Measurements from ENCODE around the gene SCAI. TPM values are rescaled to one million over a fixed set of nuclear protein-coding genes. Genes with fewer than 3 reads are reported as not detected.
"Not testable (repeated sequence)": the region's sequence is repeated elsewhere in the genome, so short reads cannot be mapped to it uniquely, and the experiment has no call there.

SCAI gene
- total RNA-seq, 3 donors from 2014 or later (not counting 1 experiment from before 2014, with no cell fraction given), result 8.5 to 13.0 (median 10.7) TPM

GRCh38 chr9:124964604-124965003 is 178.7 kb downstream of the SCAI start:
- no peak overlapping the region for H3K4me3 Mint-ChIP-seq

DNA sequence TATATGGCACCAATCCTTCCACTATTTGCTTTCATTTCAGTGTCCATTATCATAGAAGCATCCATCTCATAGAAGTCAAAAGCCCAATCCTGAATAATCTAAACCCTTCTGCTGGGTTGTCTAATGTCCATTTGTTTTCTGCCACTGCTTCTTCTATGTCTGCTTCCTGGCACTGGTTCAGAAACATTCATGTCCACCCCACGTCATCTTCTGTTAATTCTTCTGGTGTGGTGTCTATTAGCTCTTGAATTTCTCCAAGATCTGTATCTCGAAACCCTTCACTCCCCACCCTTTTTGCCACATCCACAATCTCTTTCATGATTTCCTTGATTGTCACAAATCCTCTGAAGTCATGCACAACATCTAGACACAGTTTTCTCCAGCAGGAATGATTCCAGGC is 179.3 kb downstream of the SCAI start:
- H3K9me3 ChIP-seq (ENCODE audit: control insufficient read depth, insufficient read depth, low read length), result no peaks in the 10 kb centered on the region
- no peak overlapping the region for H3K27ac ChIP-seq (ENCODE audit: low read length)
- Mint-ChIP-seq H3K4me1 (peaks cover 18 to 26% of the 10 kb centered on the region in 2 donors), H3K27ac (peak overlapping the region; percentile 89 to 95), H3K9me3 (no peaks in the 10 kb centered on the region), H3K4me3 (no peak overlapping the region), H3K36me3 (no peaks in the 10 kb centered on the region), H3K27me3 (ENCODE audit: low read depth in 2 of 2) (no peaks in the 10 kb centered on the region)
- H3K4me3 ChIP-seq (ENCODE audit: low read length), result no peak overlapping the region
- TF ChIP-seq, protein P1, sequence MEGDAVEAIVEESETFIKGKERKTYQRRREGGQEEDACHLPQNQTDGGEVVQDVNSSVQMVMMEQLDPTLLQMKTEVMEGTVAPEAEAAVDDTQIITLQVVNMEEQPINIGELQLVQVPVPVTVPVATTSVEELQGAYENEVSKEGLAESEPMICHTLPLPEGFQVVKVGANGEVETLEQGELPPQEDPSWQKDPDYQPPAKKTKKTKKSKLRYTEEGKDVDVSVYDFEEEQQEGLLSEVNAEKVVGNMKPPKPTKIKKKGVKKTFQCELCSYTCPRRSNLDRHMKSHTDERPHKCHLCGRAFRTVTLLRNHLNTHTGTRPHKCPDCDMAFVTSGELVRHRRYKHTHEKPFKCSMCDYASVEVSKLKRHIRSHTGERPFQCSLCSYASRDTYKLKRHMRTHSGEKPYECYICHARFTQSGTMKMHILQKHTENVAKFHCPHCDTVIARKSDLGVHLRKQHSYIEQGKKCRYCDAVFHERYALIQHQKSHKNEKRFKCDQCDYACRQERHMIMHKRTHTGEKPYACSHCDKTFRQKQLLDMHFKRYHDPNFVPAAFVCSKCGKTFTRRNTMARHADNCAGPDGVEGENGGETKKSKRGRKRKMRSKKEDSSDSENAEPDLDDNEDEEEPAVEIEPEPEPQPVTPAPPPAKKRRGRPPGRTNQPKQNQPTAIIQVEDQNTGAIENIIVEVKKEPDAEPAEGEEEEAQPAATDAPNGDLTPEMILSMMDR (IDR thresholded peaks at IDR 0.05), result no peak
- H3K27me3 ChIP-seq (ENCODE audit: control insufficient read depth, insufficient read depth, low read length), result no peaks in the 10 kb centered on the region
- intact Hi-C loops (cut with micrococcal nuclease), result no loop called here
- WGBS (ENCODE audit: insufficient coverage), result 100% methylated on average over 2 of the region's 2 CpGs
- peaks cover 10% of the 10 kb centered on the region for H3K4me1 ChIP-seq (ENCODE audit: control insufficient read depth, insufficient read depth, low read length)
- H3K36me3 ChIP-seq (ENCODE audit: control insufficient read depth, insufficient read depth, low read length), result peaks cover 2% of the 10 kb centered on the region
- ATAC-seq, result no peak
- no peak for DNase-seq

More at GRCh38 chr9:124964604-124965003, 178.7 kb downstream of the SCAI start:
- H3K4me3 ChIP-seq (ENCODE audit: low read length), result no peak overlapping the region
- no peaks in the 10 kb centered on the region for H3K9me3 Mint-ChIP-seq
- WGBS (ENCODE audit: insufficient coverage), result 88% methylated on average over 2 of the region's 2 CpGs
- peaks cover 18 to 26% of the 10 kb centered on the region in 2 donors for H3K4me1 Mint-ChIP-seq
- no peak overlapping the region for H3K27ac ChIP-seq (ENCODE audit: low read length)
- H3K36me3 ChIP-seq (ENCODE audit: control insufficient read depth, insufficient read depth, low read length), result peaks cover 4% of the 10 kb centered on the region
- peak overlapping the region; percentile 89 to 95 for H3K27ac Mint-ChIP-seq
- intact Hi-C loops (cut with micrococcal nuclease), result no loop called here
- H3K27me3 Mint-ChIP-seq (ENCODE audit: low read depth in 2 of 2), result no peaks in the 10 kb centered on the region
- peaks cover 10% of the 10 kb centered on the region for H3K4me1 ChIP-seq (ENCODE audit: control insufficient read depth, insufficient read depth, low read length)
- TF ChIP-seq, protein P1 (IDR thresholded peaks at IDR 0.05), result no peak
- DNase-seq (no peak), ATAC-seq (no peak)
- H3K9me3 ChIP-seq (ENCODE audit: control insufficient read depth, insufficient read depth, low read length), result no peaks in the 10 kb centered on the region
- no peaks in the 10 kb centered on the region for H3K27me3 ChIP-seq (ENCODE audit: control insufficient read depth, insufficient read depth, low read length)
- H3K36me3 Mint-ChIP-seq, result no peaks in the 10 kb centered on the region

DNA sequence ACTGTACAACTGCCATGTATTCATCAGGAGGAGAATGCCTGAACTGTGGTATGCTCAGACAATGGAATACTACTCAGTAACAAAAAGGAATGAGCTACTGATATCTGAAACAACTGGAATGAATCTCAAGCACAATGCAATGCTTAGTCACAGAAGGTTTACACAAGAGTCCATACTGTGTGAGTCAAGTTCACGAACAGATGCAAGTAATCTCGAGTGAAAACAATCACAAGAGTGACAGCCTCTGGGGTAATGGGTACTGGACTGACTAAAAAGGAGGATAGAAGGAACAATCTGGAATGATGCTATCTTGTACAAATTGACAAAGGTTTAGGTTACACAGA is 182.9 kb downstream of the SCAI start:
- TF ChIP-seq, protein P1 (IDR thresholded peaks at IDR 0.05), result no peak
- Mint-ChIP-seq H3K9me3 (no peaks in the 10 kb centered on the region), H3K27ac (no peak overlapping the region), H3K27me3 (ENCODE audit: low read depth in 2 of 2) (no peaks in the 10 kb centered on the region), H3K36me3 (no peaks in the 10 kb centered on the region), H3K4me1 (peaks cover 8 to 16% of the 10 kb centered on the region in 2 donors), H3K4me3 (no peak overlapping the region)
- no peaks in the 10 kb centered on the region for H3K36me3 ChIP-seq (ENCODE audit: control insufficient read depth, insufficient read depth, low read length)
- peaks cover 6% of the 10 kb centered on the region for H3K4me1 ChIP-seq (ENCODE audit: control insufficient read depth, insufficient read depth, low read length)
- DNase-seq, result no peak
- intact Hi-C loops (cut with micrococcal nuclease), result no loop called here
- no peak overlapping the region for H3K27ac ChIP-seq (ENCODE audit: low read length)
- no peak for ATAC-seq
- no peak overlapping the region for H3K4me3 ChIP-seq (ENCODE audit: low read length)
- WGBS (ENCODE audit: insufficient coverage), result 87% methylated on average over 2 of the region's 2 CpGs
- H3K9me3 ChIP-seq (ENCODE audit: control insufficient read depth, insufficient read depth, low read length), result no peaks in the 10 kb centered on the region
- H3K27me3 ChIP-seq (ENCODE audit: control insufficient read depth, insufficient read depth, low read length), result no peaks in the 10 kb centered on the region

DNA sequence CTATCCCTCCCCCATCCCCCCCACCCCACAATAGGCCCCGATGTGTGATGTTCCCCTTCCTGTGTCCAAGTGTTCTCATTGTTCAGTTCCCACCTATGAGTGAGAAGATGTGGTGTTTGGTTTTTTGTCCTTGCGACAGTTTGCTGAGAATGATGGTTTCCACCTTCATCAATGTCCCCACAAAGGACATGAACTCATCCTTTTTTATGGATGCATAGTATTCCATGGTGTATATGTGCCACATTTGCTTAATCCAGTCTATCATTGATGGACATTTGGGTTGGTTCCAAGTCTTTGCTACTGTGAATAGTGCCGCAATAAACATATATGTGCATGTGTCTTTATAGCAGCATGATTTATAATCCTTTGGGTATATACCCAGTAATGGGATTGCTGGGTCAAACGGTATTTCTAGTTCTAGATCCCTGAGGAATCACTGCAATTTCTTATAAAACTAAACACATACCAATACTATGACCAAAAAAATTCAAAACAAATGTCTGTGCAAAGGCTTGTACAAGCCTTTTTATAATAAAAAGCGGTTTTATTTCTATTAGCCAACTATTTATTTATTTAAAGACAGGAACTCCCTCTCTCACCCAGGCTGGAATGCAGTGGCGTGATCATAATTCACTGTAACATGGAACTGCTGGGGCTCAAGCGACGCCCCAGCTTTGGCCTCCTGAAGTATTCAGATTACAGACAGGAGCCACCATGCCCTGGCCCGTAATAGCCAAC is 183.5 kb downstream of the SCAI start:
- H3K9me3 Mint-ChIP-seq; H3K4me3 ChIP-seq (ENCODE audit: low read length); H3K27ac Mint-ChIP-seq; H3K27me3 Mint-ChIP-seq (ENCODE audit: low read depth in 2 of 2); H3K27ac ChIP-seq (ENCODE audit: low read length); ATAC-seq; H3K9me3 ChIP-seq (ENCODE audit: control insufficient read depth, insufficient read depth, low read length); DNase-seq; H3K36me3 ChIP-seq (ENCODE audit: control insufficient read depth, insufficient read depth, low read length); intact Hi-C loops (cut with micrococcal nuclease); H3K36me3 Mint-ChIP-seq; H3K4me1 ChIP-seq (ENCODE audit: control insufficient read depth, insufficient read depth, low read length); H3K4me3 Mint-ChIP-seq; H3K27me3 ChIP-seq (ENCODE audit: control insufficient read depth, insufficient read depth, low read length): not testable (repeated sequence)
- peaks cover 2 to 10% of the 10 kb centered on the region in 2 donors for H3K4me1 Mint-ChIP-seq
- WGBS (ENCODE audit: insufficient coverage), result 97% methylated on average over 6 of the region's 9 CpGs
